ENCODE measurements around the gene C12orf57. TPM values are rescaled to one million over a fixed set of nuclear protein-coding genes. Genes with fewer than 3 reads are reported as not detected.

Gene C12orf57
- total and polyA plus RNA-seq, 10 of the 15 experiments (the other 5 are each of a cell fraction or from before 2014, with no cell fraction given) = 64.5 to 377 (median 211) TPM

GRCh38 chr12:6956021-6956727, 12.4 kb downstream of the C12orf57 start (continued):
- TF ChIP-seq PRDM15 (CRISPR knock-in tag; IDR thresholded peaks at IDR 0.05) = no peak
- TF ChIP-seq TCF12 (IDR thresholded peaks at IDR 0.05; ENCODE audit: low read depth, low read length) = 0 out of 2 replicates have a peak, but pooled peaks have one; percentile 35
- TF ChIP-seq EED (IDR thresholded peaks at IDR 0.05; ENCODE audit: low read depth) = no peak
- peak; percentile 61; the same call in 1 of the 2 replicates for TF ChIP-seq HDGF (IDR thresholded peaks at IDR 0.05)
- no peak for TF ChIP-seq ZNF217 (IDR thresholded peaks at IDR 0.05)
- TF ChIP-seq BCL11A (IDR thresholded peaks at IDR 0.05; ENCODE audit: low read depth, low read length) = no peak
- no peak for TF ChIP-seq FOXK2 (IDR thresholded peaks at IDR 0.05)
- peak; percentile 86; the same call in 1 of the 2 replicates for TF ChIP-seq PAX5 (IDR thresholded peaks at IDR 0.05; ENCODE audit: borderline replicate concordance, low read depth, low read length)
- no peak for TF ChIP-seq CUX1 (IDR thresholded peaks at IDR 0.05; ENCODE audit: insufficient replicate concordance, low read depth, low read length)
- TF ChIP-seq KAT2A (conservative IDR thresholded peaks at IDR 0.05; ENCODE audit: control insufficient read depth, low read depth, low read length) = no peak
- no peak for TF ChIP-seq CBX3 (IDR thresholded peaks at IDR 0.05; ENCODE audit: borderline replicate concordance, low read depth)
- TF ChIP-seq FOS (IDR thresholded peaks at IDR 0.05; ENCODE audit: borderline replicate concordance, extremely low read depth, insufficient read length) = no peak
- no peak for TF ChIP-seq BCL3 (IDR thresholded peaks at IDR 0.05; ENCODE audit: borderline replicate concordance, insufficient read depth, low read depth, low read length, poor library complexity, severe bottlenecking)
- no peak for TF ChIP-seq RB1 (IDR thresholded peaks at IDR 0.05; ENCODE audit: borderline replicate concordance)
- TF ChIP-seq HDAC2 (IDR thresholded peaks at IDR 0.05) = no peak
- TF ChIP-seq E2F4 (IDR thresholded peaks at IDR 0.05; ENCODE audit: low read depth, low read length) = no peak
- TF ChIP-seq CREB1 (IDR thresholded peaks at IDR 0.05; ENCODE audit: low read depth) = no peak
- no peak for TF ChIP-seq BMI1 (IDR thresholded peaks at IDR 0.05; ENCODE audit: borderline replicate concordance)
- no peak for TF ChIP-seq NR2C2 (IDR thresholded peaks at IDR 0.05; ENCODE audit: borderline replicate concordance, control insufficient read depth, insufficient read length, low read depth)
- no peak for TF ChIP-seq JUND (IDR thresholded peaks at IDR 0.05; ENCODE audit: low read depth, low read length)

All from GM12878 (cell line).